ENCODE measurements around the gene IFNL2. TPM values are rescaled to one million over a fixed set of nuclear protein-coding genes. Genes with fewer than 3 reads are reported as not detected.
A peak's percentile ranks its signal among the peaks of the same experiment; 100 is the strongest.

The IFNL2 gene
- total and polyA plus RNA-seq, 9 of the 15 experiments (the other 6 are each of a cell fraction or from before 2014, with no cell fraction given), result not detected

GRCh38 chr19:39308531-39309304 is 40.5 kb downstream of the IFNL2 start (continued):
- TF ChIP-seq CHD7 (IDR thresholded peaks at IDR 0.05; ENCODE audit: low read depth, low read length) (no peak), XRCC3 (IDR thresholded peaks at IDR 0.05) (no peak), ZKSCAN1 (IDR thresholded peaks at IDR 0.05; ENCODE audit: low read depth, low read length) (no peak), PCBP1 (IDR thresholded peaks at IDR 0.05; ENCODE audit: low read depth, low read length, poor library complexity, severe bottlenecking) (no peak), ARNT (IDR thresholded peaks at IDR 0.05) (no peak; a peak in 1 of 4 replicates), RNF2 (IDR thresholded peaks at IDR 0.05) (no peak), NKRF (IDR thresholded peaks at IDR 0.05; ENCODE audit: borderline replicate concordance) (no peak), MBD2 (IDR thresholded peaks at IDR 0.05; ENCODE audit: borderline replicate concordance, low read depth) (0 out of 2 replicates have a peak, but pooled peaks have one; percentile 11), HDGF (IDR thresholded peaks at IDR 0.05) (no peak), BHLHE40 (IDR thresholded peaks at IDR 0.05; ENCODE audit: low read length) (peak; percentile 15; the same call in 1 of the 2 replicates), MCM7 (IDR thresholded peaks at IDR 0.05) (no peak), SETDB1 (IDR thresholded peaks at IDR 0.05; ENCODE audit: low read length) (no peak), CAMTA2 (CRISPR knock-in tag; conservative IDR thresholded peaks at IDR 0.05) (no peak), POLR3A (IDR thresholded peaks at IDR 0.05; ENCODE audit: borderline replicate concordance, extremely low read depth, insufficient read depth, insufficient read length) (no peak), ZNF143 (CRISPR knock-in tag; IDR thresholded peaks at IDR 0.05) (no peak), ZNF584 (CRISPR knock-in tag; IDR thresholded peaks at IDR 0.05; ENCODE audit: low read depth) (no peak)

All from K562 (cell line).